Smooth muscle cell of the brain vasculature (primary cell): ENCODE measurements around the gene YJEFN3.

Source experiments
- DNase-seq: peaks from one replicate; pipeline ENCODE4 v3.0.0-alpha.2; 2012; ENCODE audit warnings: low read depth, low spot score

The YJEFN3 gene

GRCh38 chr19:19517235-19517619 is 11.5 kb upstream of the YJEFN3 start:
- no peak for DNase-seq

- DNase-seq: no peak
Measured at GRCh38 chr19:19520989-19521388, 7.7 kb upstream of the YJEFN3 start.

DNA sequence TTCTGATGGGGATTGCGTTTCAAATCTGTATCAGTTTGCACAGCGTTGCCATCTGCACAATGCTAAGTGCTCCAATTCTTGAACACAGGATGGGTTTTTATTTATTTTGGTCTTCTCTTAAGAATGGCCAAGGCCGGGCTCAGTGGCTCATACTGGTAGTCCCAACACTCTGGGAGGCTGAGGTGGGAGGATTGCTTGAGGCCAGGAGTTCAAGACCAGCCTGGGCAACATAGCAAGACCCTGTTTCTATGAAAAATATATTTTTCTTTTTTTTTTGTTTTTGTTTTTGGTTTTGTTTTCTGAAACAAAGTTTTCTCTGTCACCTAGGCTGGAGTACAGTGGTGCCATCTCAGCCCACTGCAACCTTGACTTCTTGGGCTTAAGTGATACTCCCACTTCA is 5.5 kb upstream of the YJEFN3 start:
- DNase-seq: no peak

GRCh38 chr19:19524053-19524452 is 4.7 kb upstream of the YJEFN3 start:
- no peak for DNase-seq

DNA sequence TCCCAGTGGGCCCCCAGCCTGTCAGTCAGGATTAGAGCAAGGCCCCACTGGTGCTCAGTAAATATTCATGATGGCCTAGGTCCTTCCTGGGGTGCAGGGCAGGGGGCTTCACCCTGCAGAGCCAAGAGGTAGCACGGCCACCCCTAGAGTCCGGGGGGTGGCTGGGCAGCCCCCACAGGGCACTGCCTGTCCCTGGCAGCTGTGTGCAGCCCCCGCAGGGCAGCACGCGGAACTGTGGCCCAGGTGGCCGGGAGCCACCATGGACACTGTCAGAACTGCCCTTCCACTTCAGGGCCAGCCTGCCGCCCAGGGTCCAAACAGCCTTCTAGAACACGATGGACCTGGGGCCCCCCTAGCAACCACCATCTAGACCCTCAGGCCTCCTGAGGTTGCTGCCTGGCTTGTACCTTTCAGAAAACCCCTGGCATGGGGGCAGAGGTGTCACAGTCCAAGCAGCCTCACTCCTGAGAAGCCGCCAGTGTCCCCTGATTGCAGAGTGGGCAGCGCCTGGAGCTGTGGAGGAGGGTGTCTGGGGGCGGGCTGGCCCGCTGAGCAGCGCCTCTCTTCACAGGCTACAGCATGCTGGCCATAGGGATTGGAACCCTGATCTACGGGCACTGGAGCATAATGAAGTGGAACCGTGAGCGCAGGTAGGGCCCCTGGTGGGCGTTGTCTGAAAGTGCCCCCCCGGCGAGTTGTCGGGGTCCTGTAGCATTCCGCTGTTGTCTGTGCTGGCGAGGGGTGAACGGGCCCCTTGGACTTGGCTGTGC is 2.9 kb upstream of the YJEFN3 start:
- no peak for DNase-seq

DNA sequence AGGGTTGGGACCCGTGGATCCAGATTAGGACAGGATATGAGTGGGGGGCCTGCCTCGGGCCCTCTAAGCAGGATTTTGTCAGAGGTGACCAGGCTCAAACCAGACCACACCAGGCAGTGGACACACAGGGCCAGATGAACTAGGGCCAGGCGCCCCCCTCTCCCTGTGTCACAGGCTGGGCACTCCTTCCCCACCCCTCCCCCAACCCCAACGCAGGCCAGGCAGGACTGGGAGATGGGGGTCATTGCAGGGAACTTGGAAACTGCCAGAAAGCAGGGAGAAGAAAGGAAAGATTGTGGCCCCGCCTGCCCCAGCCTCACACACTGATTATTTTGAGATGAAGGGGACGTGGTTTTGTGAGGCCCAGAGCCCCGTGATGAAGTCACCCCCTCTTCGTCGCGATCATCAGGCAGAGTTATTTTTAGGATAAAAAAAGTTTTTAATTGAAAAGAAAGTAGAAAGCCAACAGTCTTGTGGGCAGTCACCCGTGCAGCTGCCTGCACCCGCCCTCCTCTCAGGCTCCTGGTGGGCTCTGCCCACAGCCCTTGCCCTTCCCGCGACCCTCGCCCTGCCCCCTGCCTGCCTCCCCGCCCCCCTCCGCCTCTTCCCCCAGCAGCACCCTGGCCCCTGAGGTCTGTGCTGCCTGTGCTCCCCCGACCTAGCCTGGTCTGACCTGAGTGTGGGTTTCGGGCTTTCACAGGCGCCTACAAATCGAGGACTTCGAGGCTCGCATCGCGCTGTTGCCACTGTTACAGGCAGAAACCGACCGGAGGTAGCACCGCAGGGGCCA is 1.9 kb upstream of the YJEFN3 start:
- DNase-seq: no peak

DNA sequence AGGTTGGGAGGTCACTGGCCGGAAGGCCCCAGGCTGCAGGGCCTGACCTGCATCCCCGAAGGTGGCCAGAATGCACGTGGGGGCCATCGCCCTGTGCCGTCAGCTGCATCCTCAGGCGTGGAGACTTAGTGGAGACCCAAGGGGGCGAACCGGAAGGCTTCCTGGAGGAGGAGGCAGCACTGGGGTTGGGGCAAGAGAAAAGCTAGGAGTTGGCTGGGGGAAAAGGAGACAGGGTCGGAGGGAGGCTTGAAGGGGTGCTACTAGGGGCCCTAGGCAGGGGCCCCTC is 1.4 kb upstream of the YJEFN3 start:
- DNase-seq: no peak

DNA sequence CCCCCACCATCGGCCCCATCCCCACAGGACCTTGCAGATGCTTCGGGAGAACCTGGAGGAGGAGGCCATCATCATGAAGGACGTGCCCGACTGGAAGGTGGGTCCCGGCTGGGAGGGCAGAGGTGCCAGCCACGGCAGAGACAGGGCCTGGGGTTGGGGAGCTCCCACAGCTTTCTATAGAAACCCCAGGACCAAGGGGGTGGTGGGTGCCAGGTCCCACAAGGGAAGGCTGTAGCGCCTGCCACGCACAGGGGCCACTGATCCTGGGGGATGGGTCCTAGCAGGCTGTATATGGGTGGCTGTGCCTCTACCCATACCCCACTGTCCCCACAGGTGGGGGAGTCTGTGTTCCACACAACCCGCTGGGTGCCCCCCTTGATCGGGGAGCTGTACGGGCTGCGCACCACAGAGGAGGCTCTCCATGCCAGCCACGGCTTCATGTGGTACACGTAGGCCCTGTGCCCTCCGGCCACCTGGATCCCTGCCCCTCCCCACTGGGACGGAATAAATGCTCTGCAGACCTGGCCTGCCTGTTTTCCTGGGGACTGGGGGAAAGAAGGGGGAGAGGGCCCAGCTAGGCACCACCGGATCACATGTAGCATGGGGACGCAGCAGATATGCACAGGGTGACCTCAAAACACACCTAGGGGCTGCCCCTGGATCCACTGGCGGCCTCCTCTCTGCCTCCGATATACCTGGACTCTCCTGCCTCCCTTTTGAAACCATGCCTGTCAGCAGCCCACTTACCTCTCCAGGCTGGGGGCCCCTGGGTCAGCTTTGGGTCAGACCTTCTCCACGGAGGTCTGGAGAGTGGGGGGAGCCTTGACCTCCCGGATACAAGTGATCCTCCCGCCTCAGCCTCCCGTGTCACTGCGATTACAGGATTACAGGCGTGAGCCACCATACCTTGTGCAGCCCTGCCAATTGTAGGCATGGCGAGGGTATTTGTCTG is 761 bp upstream of the YJEFN3 start:
- DNase-seq: no peak

GRCh38 chr19:19529783-19530422 is 1.2 kb downstream of the YJEFN3 start:
- no peak for DNase-seq

DNA sequence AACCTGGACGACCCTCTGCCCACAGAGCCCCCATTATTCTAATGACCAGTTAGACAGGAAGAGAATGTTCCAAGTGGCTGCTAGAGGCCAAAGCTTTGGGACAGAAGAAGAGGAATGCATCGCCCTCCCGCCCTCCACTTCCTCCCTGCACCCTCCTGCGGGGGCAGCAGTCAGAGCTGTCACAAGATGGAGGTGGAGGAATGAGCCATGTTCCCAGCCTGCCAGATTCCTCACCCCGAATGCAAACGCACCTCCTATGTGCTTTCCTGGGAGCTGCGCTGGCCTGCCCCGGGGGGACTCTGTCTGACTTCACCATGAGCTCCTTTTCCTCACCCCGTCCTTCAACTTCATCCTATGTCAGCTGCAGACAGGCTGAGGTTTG is 1.7 kb downstream of the YJEFN3 start:
- no peak for DNase-seq

DNA sequence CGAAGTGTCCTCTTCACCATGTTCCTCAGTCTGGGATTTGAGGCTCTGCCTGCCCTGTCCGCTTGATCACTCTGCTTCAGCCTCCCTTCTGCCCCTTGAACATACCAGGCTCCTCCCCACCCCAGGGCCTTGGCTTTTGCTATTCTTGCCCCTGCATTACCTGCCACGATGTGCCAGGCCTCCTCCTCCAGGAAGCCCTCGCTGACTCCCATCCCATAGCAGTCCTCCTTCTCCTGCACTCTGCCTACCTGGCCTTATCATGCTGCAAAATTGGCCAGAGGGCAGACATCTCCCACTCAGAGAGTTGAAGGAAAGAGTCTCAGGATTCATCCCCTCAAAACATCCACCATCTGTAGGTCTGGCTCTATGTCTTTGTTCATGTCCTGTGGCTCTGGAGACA is 2.2 kb downstream of the YJEFN3 start:
- DNase-seq: no peak

GRCh38 chr19:19531951-19532805 is 3.5 kb downstream of the YJEFN3 start:
- peak; percentile 28 for DNase-seq

DNA sequence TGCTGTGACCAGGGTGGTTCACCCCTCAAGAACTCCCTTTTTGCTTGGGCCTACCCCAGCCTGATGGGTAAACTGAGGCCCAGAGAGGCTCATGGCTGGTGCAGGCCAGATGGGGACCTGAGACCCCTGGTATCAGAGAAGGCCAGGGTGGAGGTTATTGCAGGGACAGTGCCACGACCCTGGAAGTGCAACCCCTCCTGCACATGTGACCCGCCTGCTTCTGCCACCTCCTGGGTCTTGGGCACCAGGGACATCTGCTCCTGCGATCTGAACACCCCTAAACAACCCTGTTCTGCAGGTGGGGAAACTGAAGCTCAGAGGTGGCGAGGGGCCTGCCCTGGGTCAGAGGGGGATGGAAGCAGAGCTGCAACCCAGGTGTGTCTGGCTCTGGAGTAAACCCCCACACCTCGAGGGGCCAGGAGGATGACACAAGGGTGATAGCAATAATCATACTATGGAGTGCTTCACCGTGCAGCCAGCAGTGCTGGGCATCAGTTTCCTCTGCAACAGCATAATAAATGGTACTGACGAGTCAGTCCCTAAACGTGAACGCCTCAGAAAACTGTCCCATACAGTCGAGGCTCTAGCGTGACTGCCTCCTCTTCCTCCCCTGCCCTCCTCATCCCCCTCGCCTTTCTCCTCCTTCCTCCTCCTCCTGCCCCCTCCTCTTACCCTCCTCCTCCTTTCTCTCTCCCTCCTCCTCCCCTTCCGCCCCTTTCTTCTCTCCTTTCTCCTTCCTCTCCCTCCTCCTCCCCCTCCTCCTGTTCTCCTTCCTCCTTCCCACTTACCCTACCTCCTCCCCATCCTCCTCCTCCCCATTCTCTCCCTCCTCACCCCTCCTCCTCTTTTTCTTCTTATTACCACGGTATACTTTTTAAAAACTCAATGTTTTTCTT is 4.3 kb downstream of the YJEFN3 start:
- no peak for DNase-seq

- DNase-seq: no peak
Measured at GRCh38 chr19:19533841-19534240, 5.1 kb downstream of the YJEFN3 start.

- DNase-seq: no peak
Measured at GRCh38 chr19:19534556-19535265, 6.0 kb downstream of the YJEFN3 start.

DNA sequence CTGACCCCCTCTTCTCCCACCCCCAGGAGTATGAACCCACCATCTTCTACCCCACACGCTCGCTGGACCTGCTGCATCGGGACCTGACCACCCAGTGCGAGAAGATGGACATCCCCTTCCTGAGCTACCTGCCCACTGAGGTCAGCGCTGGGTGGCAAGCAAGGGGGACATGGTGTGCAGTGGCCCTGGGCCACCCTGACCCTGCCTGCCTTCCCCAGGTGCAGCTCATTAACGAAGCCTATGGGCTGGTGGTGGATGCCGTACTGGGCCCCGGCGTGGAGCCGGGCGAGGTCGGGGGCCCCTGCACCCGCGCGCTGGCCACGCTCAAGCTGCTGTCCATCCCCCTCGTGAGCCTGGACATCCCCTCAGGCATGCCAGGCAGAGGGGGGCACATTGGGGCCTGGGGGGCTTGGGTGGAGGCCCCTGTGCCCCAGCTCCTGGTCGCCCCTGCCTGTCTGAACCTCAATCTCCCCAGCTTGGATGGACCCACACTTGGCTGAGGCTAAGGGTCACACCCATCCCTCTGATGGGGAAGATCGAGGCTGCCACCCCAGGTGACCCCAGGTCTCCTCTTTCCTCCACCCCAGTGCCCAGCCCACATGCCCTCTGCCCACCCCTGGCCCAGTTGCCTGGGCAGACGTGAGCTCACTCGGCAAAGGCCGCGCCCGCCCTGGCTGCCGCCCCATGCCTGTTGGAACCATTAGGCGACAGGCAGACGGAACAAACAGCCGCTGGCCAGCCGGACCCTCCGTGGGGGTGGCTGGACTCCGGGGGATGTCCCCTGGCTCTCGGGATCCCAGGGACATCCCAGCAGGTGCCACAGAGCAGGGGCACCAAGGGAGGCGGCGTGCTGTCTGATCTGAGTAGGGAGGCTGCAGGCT is 6.8 kb downstream of the YJEFN3 start:
- no peak for DNase-seq

DNA sequence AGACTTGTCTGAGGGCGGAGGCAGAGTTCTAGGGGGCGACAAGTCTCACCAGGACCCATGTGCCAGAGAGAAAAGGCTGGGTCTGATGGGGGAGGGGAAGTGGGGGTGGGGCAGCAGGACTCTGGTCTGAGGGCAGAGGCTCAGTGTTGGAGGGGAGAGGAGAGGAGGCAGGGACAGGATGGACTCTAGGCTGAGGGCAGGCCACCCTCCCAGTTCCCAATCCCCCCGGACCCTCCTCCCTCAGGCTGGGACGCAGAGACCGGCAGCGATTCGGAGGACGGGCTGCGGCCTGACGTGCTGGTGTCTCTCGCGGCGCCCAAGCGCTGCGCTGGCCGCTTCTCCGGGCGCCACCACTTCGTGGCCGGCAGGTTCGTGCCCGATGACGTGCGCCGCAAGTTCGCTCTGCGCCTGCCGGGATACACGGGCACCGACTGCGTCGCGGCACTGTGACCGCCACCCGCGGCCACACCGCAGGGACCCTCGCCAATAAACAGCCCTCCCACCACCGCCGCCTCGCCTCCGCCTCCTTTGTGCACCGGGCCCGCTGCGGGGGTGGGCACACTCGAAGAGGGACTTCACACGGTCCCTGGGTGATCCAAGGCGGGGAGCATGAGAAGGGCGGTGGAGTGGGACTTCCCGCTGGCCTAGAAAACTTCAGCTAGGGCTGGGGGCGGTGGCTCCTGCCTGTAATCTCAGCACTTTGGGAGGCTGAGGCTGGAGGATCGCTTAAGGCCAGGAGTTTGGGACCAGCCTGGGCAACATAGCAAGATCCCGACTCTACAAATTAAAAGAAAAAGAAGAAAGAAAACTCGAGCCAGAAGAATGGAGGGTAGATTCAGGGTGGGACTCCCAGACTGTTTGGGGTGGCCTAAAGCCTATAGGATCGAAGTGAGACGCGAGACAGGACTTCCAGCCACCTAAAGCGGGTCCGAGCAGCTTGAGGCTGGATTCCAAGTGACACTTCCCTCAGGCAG is 8.7 kb downstream of the YJEFN3 start:
- no peak for DNase-seq
